ENCODE measurements around the gene NKIRAS2. TPM values are rescaled to one million over a fixed set of nuclear protein-coding genes. Genes with fewer than 3 reads are reported as not detected.

Gene NKIRAS2
- total RNA-seq, 1 donor from 2014 or later, result 28.8 TPM

- ATAC-seq (no peak), DNase-seq (no peak)
- no peak overlapping the region for H3K27ac ChIP-seq
- intact Hi-C loops (cut with DNase I), result no loop called here
- peaks cover 36% of the 10 kb centered on the region for H3K27me3 ChIP-seq
- no peak overlapping the region for H3K4me3 ChIP-seq
- H3K9me3 ChIP-seq, result no peaks in the 10 kb centered on the region
- no peaks in the 10 kb centered on the region for H3K36me3 ChIP-seq
- TF ChIP-seq CTCF (IDR thresholded peaks at IDR 0.05), result no peak
- H3K4me1 ChIP-seq, result peaks cover 5% of the 10 kb centered on the region
Observed at GRCh38 chr17:42071810-42072209, 51.9 kb downstream of the NKIRAS2 start.

GRCh38 chr17:42072323-42073187 lies 52.7 kb downstream of the NKIRAS2 start:
- Histone ChIP-seq H3K27me3 (peaks cover 36% of the 10 kb centered on the region), H3K36me3 (no peaks in the 10 kb centered on the region), H3K27ac (no peak overlapping the region), H3K9me3 (no peaks in the 10 kb centered on the region), H3K4me1 (peaks cover 5% of the 10 kb centered on the region), H3K4me3 (peak overlapping the region; percentile 33)
- TF ChIP-seq CTCF (IDR thresholded peaks at IDR 0.05), result peak; percentile 9
- DNase-seq (peak; percentile 71), ATAC-seq (peak; percentile 68)
- intact Hi-C loops (cut with DNase I), result no loop called here

Other genes starting within 250 kb of the NKIRAS2 start
- 109 TPM for gene JUP, start 233.4 kb upstream of the NKIRAS2 start, total RNA-seq
- 9.5 TPM for gene P3H4, start 208.1 kb upstream of the NKIRAS2 start, total RNA-seq
- gene FKBP10, start 207.1 kb upstream of the NKIRAS2 start, total RNA-seq, result 34.5 TPM
- gene NT5C3B, start 183.9 kb upstream of the NKIRAS2 start, total RNA-seq, result 36.5 TPM
- 0.29 TPM for gene KLHL10, start 182.3 kb upstream of the NKIRAS2 start, total RNA-seq
- 12.6 TPM for gene KLHL11, start 154.7 kb upstream of the NKIRAS2 start, total RNA-seq
- 112 TPM for gene ACLY, start 101.1 kb upstream of the NKIRAS2 start, total RNA-seq
- 1.0 TPM for gene ODAD4, start 89.5 kb upstream of the NKIRAS2 start, total RNA-seq
- gene CNP, start 53.3 kb upstream of the NKIRAS2 start, total RNA-seq, result 51.1 TPM
- 75.9 TPM for gene DNAJC7, start 2.7 kb upstream of the NKIRAS2 start, total RNA-seq
- gene C17orf113, start 30.5 kb downstream of the NKIRAS2 start, total RNA-seq, result 0.72 TPM
- 0.78 TPM for gene ZNF385C, start 78.4 kb downstream of the NKIRAS2 start, total RNA-seq
- gene DHX58, start 92.6 kb downstream of the NKIRAS2 start, total RNA-seq, result 27.5 TPM
- gene KAT2A, start 101.3 kb downstream of the NKIRAS2 start, total RNA-seq, result 45.3 TPM
- gene HSPB9, start 102.7 kb downstream of the NKIRAS2 start, total RNA-seq, result not detected
- 154 TPM for gene RAB5C, start 134.9 kb downstream of the NKIRAS2 start, total RNA-seq
- 0.26 TPM for gene KCNH4, start 161.1 kb downstream of the NKIRAS2 start, total RNA-seq
- not detected for gene HCRT, start 165.4 kb downstream of the NKIRAS2 start, total RNA-seq
- gene GHDC, start 174.4 kb downstream of the NKIRAS2 start, total RNA-seq, result 30.9 TPM